Skeletal muscle satellite cell (primary cell): ENCODE data around the gene CSTPP1. TPM values are rescaled to one million over a fixed set of nuclear protein-coding genes. Genes with fewer than 3 reads are reported as not detected.

Experiments used
- small RNA-seq: library from RNA; depleted of rRNA; stranded (forward); fragments of <200 nt; gene quantifications from one replicate; pipeline ENCODE3, GENCODE V24; 2012

The CSTPP1 gene

Small RNAs within 50 kb of the gene (small RNA-seq; reads per million reads assigned to genes)
- gene MIR6745 = not detected
